Measurements from ENCODE around the gene TCP11L1.

GRCh38 chr11:33055375-33055774 lies 16.0 kb downstream of the TCP11L1 start:
- TF ChIP-seq CTCF (IDR thresholded peaks at IDR 0.05) (no peak), POLR2A (IDR thresholded peaks at IDR 0.05) (no peak), POLR2AphosphoS5 (IDR thresholded peaks at IDR 0.05) (no peak)
